Retinal pigment epithelial cell (primary cell): ENCODE results near the gene SPO11.

Experiments used
- DNase-seq: peaks from one replicate; pipeline ENCODE4 v3.0.0-alpha.2; 2010; ENCODE audit warnings: low read depth
- H3K4me3 ChIP-seq: 2 replicates; pipeline ENCODE4 v1.5.1; 2011; ENCODE audit warnings: mild to moderate bottlenecking, low read length, control low read depth, moderate library complexity
- TF ChIP-seq, protein P1 (sequence below): conservative IDR thresholded peaks from 2 replicates; pipeline ENCODE4 v1.5.1; 2011; ENCODE audit warnings: low read depth, low read length, control low read depth, inconsistent platforms

The SPO11 gene

DNA sequence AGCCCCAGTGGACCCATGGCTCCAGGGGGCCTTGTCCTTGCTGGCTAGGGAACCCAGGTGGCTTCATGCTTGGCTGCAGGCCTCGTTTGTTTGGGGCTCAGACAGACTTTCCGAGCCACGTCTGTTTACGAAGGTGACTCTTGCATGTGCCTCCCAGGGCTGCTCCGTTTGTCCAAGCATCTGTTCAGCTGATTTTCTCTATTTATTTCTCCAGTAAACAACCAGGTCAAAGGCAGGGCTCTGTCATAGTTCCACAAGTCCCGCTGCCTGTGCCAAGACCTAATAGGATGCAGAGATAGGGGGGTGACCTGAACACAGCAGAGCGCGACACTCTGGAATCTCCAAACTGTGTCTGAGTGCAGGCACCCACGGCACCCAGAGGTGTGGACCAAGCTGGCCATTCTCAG, 12.8 kb upstream of the SPO11 start:
- TF ChIP-seq, protein P1, sequence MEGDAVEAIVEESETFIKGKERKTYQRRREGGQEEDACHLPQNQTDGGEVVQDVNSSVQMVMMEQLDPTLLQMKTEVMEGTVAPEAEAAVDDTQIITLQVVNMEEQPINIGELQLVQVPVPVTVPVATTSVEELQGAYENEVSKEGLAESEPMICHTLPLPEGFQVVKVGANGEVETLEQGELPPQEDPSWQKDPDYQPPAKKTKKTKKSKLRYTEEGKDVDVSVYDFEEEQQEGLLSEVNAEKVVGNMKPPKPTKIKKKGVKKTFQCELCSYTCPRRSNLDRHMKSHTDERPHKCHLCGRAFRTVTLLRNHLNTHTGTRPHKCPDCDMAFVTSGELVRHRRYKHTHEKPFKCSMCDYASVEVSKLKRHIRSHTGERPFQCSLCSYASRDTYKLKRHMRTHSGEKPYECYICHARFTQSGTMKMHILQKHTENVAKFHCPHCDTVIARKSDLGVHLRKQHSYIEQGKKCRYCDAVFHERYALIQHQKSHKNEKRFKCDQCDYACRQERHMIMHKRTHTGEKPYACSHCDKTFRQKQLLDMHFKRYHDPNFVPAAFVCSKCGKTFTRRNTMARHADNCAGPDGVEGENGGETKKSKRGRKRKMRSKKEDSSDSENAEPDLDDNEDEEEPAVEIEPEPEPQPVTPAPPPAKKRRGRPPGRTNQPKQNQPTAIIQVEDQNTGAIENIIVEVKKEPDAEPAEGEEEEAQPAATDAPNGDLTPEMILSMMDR: no peak
- H3K4me3 ChIP-seq: no peak overlapping the region
- DNase-seq: no peak

DNA sequence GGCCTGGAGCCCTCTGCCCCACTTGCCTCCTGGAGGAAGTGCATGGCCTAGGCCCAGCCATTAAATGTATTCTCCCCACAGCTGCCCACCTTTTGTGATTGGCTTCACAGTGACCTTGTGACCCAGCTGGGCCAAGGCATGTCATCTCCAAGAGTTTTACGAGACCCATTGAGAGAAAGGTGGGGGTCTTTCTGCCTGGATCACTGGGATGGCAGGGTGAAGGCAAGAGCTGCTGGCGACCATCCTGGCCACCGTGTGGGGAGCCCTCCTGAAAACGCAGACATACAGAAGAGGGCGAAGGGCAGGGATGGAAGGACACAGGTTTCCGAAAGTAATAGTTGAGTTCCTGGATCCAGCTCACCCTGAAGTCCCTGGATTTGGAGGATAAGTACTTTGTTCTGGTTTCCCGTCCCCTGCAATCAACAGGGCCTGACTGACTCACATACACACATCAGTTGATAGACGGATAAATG, 12.3 kb upstream of the SPO11 start:
- TF ChIP-seq, protein P1: no peak
- DNase-seq: no peak
- H3K4me3 ChIP-seq: no peak overlapping the region

DNA sequence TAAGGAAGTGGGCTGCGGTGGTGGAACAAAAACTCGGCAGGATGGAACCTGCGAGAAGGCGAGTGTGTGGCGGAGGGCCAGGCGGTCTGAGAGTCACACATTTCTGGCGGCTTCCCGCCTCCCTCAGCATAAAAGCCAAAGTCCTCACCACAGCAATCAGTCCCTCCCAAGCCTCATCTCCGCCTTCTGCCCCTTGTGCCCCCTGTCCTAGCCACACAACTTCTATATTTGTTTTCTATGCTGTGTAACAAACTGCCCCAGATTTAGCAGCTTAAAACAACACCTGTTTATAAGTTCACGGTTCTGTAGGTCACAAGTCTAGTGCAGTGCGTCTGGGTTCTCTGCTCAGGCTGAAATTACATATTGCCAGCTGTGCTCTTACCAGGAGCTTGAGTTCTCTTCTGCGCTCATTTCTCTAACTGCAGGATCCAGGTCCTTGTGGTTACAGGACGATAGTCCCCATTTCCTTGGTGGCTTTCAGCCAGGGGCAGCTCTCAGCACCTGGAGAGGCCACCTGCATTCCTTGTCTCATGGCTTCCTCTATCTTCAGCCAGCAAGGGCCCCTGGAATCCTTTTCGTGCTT, 11.7 kb upstream of the SPO11 start:
- TF ChIP-seq, protein P1: no peak
- H3K4me3 ChIP-seq: no peak overlapping the region
- DNase-seq: no peak

DNA sequence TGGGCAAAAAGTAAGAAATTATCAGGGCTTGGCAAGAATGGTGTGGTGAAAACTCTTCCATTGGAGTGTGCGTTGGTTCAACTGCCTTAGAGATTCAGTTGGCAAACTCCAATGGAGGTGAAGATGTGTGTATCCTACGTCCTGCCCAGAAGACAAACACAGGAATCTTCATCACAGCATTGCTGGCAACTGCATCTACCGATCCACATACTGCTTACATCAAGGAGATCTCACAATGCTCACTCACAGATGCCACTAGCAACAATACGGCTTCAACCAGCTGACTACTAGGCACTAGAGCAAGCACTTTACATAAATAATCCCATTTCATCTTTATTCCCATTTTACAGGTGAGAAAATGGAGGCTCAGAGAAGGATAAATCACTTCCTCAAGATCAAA, 10.0 kb upstream of the SPO11 start:
- TF ChIP-seq, protein P1: no peak
- no peak for DNase-seq
- no peak overlapping the region for H3K4me3 ChIP-seq

DNA sequence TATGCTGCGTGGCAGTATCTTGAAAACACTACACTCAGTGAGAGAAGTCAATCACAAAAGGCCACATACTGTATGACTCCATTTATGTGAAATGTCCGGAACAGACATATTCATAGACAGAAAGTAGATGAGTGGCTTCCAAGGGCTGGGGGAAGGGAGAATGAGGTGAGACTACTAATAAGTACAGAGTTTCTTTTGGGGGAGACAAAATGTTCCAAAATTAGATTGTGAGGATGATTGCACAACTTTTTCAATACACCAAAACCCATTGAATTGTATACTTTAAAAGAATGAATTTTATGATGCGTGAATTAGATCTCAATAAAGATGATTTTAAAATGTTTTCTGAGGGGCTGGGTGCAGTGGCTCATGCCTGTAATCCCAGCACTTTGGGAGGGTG, 9.2 kb upstream of the SPO11 start:
- TF ChIP-seq, protein P1: no peak
- DNase-seq: no peak
- no peak overlapping the region for H3K4me3 ChIP-seq

DNA sequence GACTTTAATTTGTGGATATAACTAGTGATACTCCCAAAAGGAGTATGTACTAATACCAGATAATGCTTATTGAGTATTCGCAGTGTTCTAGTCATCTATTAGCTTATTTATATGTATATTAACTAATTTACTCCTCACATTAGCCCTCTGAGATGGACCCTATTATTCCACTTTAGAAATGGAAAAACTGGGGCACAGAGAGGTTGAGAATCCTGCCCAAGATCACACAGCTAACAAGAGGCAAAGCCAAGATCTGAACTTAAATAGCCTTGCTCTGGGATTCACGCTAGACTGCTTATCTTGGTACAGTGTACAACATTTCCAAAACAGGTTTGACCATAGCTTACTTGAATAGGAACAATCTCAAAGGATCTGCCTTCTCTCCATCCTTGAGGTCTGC, 8.5 kb upstream of the SPO11 start:
- TF ChIP-seq, protein P1: no peak
- H3K4me3 ChIP-seq: no peak overlapping the region
- DNase-seq: no peak

DNA sequence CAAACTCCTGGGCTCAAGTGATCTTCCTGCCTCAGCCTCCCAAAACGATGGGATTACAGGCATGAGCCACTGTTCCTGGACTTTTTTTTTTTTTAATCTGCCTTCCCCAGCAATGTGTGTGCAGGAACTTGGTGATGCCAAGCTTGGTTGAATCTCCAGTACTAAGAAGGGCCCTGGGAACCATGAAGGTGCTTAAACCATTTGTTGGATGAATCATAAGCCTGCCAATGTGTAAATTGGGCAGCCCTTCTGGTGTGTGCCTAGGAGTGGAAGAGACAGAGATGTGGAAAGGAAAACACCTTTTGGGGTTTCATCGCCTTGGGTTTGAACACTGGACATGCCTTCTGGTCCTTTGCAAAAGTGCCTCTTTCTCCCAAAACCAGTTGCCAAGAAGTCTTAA, 7.1 kb upstream of the SPO11 start:
- no peak for DNase-seq
- TF ChIP-seq, protein P1: no peak
- H3K4me3 ChIP-seq: no peak overlapping the region
